A673 (cell line): Measurements from ENCODE around the gene PRKG1.

Experiments used
- EZH2 ChIP-seq: fragments of 200-600 bp; sonication (generic); IDR thresholded peaks from 2 replicates; pipeline ENCODE4 v1.6.1; 2017; ENCODE audit warnings: borderline replicate concordance, low read depth, mild to moderate bottlenecking, mixed read lengths, antibody characterized with exemption, low read length; ENCODE audit not compliant: poor library complexity, severe bottlenecking
- TF ChIP-seq, protein P1 (sequence below): fragments of 300-800, 200-600 bp; sonication (generic); conservative IDR thresholded peaks from 2 replicates; pipeline ENCODE4 v1.5.1; 2017; ENCODE audit warnings: low read depth, mild to moderate bottlenecking, antibody characterized with exemption, low read length, moderate library complexity, mixed read lengths

DNA sequence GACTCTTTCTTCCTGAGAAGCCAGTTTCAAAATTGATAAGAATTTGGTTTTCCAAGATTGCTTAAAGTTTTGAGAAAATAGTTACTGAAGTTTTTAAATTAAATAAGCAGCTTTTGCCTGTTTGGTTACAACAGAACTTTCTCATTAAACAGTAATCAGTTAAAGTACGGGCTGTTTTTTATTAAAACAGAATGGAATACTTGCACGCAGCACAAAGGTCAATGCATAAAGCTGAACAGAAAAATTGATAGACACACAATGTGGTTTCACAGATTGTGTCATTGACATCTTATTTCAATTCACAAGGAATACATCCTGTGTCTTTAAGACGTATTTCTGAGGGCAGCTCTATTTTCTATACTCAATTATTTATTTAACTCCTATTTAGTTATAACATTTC lies 192.2 kb downstream of the PRKG1 start:
- TF ChIP-seq, protein P1, sequence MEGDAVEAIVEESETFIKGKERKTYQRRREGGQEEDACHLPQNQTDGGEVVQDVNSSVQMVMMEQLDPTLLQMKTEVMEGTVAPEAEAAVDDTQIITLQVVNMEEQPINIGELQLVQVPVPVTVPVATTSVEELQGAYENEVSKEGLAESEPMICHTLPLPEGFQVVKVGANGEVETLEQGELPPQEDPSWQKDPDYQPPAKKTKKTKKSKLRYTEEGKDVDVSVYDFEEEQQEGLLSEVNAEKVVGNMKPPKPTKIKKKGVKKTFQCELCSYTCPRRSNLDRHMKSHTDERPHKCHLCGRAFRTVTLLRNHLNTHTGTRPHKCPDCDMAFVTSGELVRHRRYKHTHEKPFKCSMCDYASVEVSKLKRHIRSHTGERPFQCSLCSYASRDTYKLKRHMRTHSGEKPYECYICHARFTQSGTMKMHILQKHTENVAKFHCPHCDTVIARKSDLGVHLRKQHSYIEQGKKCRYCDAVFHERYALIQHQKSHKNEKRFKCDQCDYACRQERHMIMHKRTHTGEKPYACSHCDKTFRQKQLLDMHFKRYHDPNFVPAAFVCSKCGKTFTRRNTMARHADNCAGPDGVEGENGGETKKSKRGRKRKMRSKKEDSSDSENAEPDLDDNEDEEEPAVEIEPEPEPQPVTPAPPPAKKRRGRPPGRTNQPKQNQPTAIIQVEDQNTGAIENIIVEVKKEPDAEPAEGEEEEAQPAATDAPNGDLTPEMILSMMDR: no peak
- no peak for TF ChIP-seq EZH2
